ENCODE measurements around the gene CNTNAP2.

DNA sequence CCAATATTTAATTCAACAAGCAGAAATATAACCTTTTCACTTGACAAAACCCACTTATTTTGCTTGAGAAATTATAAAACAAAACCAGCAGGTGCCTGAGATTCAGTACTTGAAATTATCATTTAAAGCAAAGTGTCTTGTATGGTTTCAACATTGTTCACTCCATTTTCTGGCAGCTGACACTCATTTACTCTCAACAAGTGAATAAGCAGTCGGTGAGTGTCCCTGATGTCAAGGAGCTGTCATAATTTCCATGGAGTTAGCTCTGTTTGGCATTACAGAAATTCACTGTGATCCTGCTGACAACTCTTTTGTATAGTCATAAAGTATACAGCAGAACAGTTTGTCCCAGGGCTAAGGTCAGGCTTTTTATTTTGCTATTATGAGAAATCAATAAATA is 490.0 kb downstream of the CNTNAP2 start:
- no peak for TF ChIP-seq POLR2A (IDR thresholded peaks at IDR 0.05)
- no peak for TF ChIP-seq EP300 (IDR thresholded peaks at IDR 0.05)
